DND-41 (cell line): Measurements from ENCODE around the gene WDFY3.

ENCODE experiments used
- CTCF ChIP-seq: IDR thresholded peaks from 2 replicates; pipeline ENCODE4 v1.5.1; 2012; ENCODE audit warnings: borderline replicate concordance, low read length, moderate library complexity, mild to moderate bottlenecking; ENCODE audit not compliant: poor library complexity, severe bottlenecking; ENCODE audit errors: extremely low read depth
- EZH2 ChIP-seq: IDR thresholded peaks from 3 replicates; pipeline ENCODE4 v1.6.1; 2012; ENCODE audit warnings: borderline replicate concordance, low read depth, mild to moderate bottlenecking, moderate library complexity, low read length, inconsistent platforms; ENCODE audit not compliant: severe bottlenecking

GRCh38 chr4:84688605-84689004 lies 277.9 kb downstream of the WDFY3 start:
- TF ChIP-seq CTCF: no peak
- no peak for TF ChIP-seq EZH2
